ENCODE results near the gene GSTO2. TPM values are rescaled to one million over a fixed set of nuclear protein-coding genes. Genes with fewer than 3 reads are reported as not detected.

Gene GSTO2
- total and polyA plus RNA-seq, 2 of the 4 experiments (the other 2 are of a cell fraction), result 1.4 to 2.3 TPM

- Histone ChIP-seq H2BK15ac (ENCODE audit: low read depth, low read length) (peak overlapping the region; percentile 95), H2BK5ac (ENCODE audit: low read depth, low read length, poor library complexity, severe bottlenecking) (peak overlapping the region; percentile 95), H2AK9ac (replicated peaks; ENCODE audit: low read depth, low read length, poor library complexity) (no peak overlapping the region), H4K8ac (ENCODE audit: low read depth in 2 of 2, low read length in 2 of 2) (peak overlapping the region; percentile 62 to 83), H3K27me3 (ENCODE audit: control insufficient read depth, insufficient read depth, low read length) (no peaks in the 10 kb centered on the region), H2AFZ (replicated peaks; ENCODE audit: low read length, poor library complexity) (peak overlapping the region; percentile 19), H3K4ac (ENCODE audit: low read depth, low read length) (peak overlapping the region; percentile 91), H3K23ac (ENCODE audit: low read depth, low read length) (peak overlapping the region; percentile 46; the same call in 1 of the 2 replicates), H3K18ac (ENCODE audit: low read depth, low read length) (peak overlapping the region; percentile 79), H2BK20ac (ENCODE audit: low read depth, low read length) (peak overlapping the region; percentile 58), H2BK120ac (ENCODE audit: low read depth, low read length) (peak overlapping the region; percentile 95), H3K4me3 (ENCODE audit: insufficient read depth, low read depth, low read length) (no peak overlapping the region), H3K4me2 (ENCODE audit: low read depth, low read length) (peak overlapping the region; percentile 29; the same call in 1 of the 2 replicates), H3K9me1 (ENCODE audit: insufficient read depth, low read length) (0 out of 2 replicates have a peak, but pooled peaks cover 25% of the 10 kb centered on the region), H3K9me3 (ENCODE audit: control insufficient read depth, insufficient read depth, low read length) (no peaks in the 10 kb centered on the region), H3K36me3 (ENCODE audit: control insufficient read depth, insufficient read depth, low read length) (no peaks in the 10 kb centered on the region), H3K79me1 (ENCODE audit: low read depth in 1 of 2, low read length in 2 of 2) (peaks cover 0 to 19% of the 10 kb centered on the region in 2 experiments; a peak in 2 of 4 replicates), H3K4me1 (ENCODE audit: control insufficient read depth, insufficient read depth, low read length) (peaks cover 30% of the 10 kb centered on the region), H3K27ac (ENCODE audit: insufficient read depth, low read length) (peak overlapping the region; percentile 81), H3K56ac (ENCODE audit: extremely low read depth, insufficient read depth, low read length) (0 out of 2 replicates have a peak overlapping the region, but pooled peaks have one; percentile 27), H3K14ac (replicated peaks; ENCODE audit: low read depth, low read length) (peak overlapping the region; percentile 78; the same call in 1 of the 2 replicates), H3K9ac (ENCODE audit: low read depth, low read length) (0 out of 2 replicates have a peak overlapping the region, but pooled peaks have one; percentile 12), H4K20me1 (ENCODE audit: insufficient read depth, low read length) (peaks cover 9% of the 10 kb centered on the region), H4K91ac (ENCODE audit: insufficient read depth, low read depth, low read length) (peak overlapping the region; percentile 71), H2AK5ac (ENCODE audit: low read depth, low read length) (peak overlapping the region; percentile 91), H4K5ac (ENCODE audit: low read depth, low read length) (peak overlapping the region; percentile 65)
- intact Hi-C loops (cut with micrococcal nuclease) (no loop called here), dilution Hi-C loops (cut with HindIII; ENCODE audit: low sequenced_read_pairs, unreplicated experiment) (no loop called here), in situ Hi-C loops (cut with MboI; ENCODE audit: low sequenced_read_pairs) (no loop called here)
- peak; percentile 89 for DNase-seq
- BruUV-seq (replicated peaks), result no TSS peak
- WGBS, 2 experiments (ENCODE audit: extremely low coverage in 2 of 2, insufficient read length in 1 of 2), result 10% methylated on average over 2 of the region's 17 CpGs; no CpG with 5 or more reads in 1 of the 2 experiments
- ATAC-seq (ENCODE audit: low read depth), result no peak
- POLR2A ChIA-PET (ENCODE audit: unreplicated experiment), result no interaction called here
- CTCF ChIA-PET, result interaction anchor here (0.6 to 3.0 kb wide), 7 partner anchors 8 to 214 kb away, joined by 3 to 14 read pairs (median 3); no protein-coding TSS in a partner anchor
- TF ChIP-seq, protein P1, sequence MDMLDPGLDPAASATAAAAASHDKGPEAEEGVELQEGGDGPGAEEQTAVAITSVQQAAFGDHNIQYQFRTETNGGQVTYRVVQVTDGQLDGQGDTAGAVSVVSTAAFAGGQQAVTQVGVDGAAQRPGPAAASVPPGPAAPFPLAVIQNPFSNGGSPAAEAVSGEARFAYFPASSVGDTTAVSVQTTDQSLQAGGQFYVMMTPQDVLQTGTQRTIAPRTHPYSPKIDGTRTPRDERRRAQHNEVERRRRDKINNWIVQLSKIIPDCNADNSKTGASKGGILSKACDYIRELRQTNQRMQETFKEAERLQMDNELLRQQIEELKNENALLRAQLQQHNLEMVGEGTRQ (IDR thresholded peaks at IDR 0.05; ENCODE audit: low read depth, low read length), result no peak
- TF ChIP-seq CHD1 (IDR thresholded peaks at IDR 0.05; ENCODE audit: low read depth, low read length) (no peak), RFX5 (IDR thresholded peaks at IDR 0.05; ENCODE audit: low read depth, low read length) (no peak), POLR2A (IDR thresholded peaks at IDR 0.05; ENCODE audit: low read depth, low read length) (peak; percentile 5; the same call in 1 of the 2 replicates), NFE2L2 (IDR thresholded peaks at IDR 0.05; ENCODE audit: low read depth, low read length) (no peak), CEBPB (IDR thresholded peaks at IDR 0.05; ENCODE audit: low read depth, low read length) (no peak), MAZ (IDR thresholded peaks at IDR 0.05; ENCODE audit: borderline replicate concordance, low read depth, low read length) (no peak), MXI1 (IDR thresholded peaks at IDR 0.05; ENCODE audit: borderline replicate concordance, low read depth, low read length) (no peak), RAD21 (IDR thresholded peaks at IDR 0.05; ENCODE audit: low read length) (0 out of 2 replicates have a peak, but pooled peaks have one; percentile 18), FOS (IDR thresholded peaks at IDR 0.05; ENCODE audit: low read depth, low read length) (no peak), RCOR1 (IDR thresholded peaks at IDR 0.05; ENCODE audit: insufficient replicate concordance, low read length) (no peak), SMC3 (IDR thresholded peaks at IDR 0.05; ENCODE audit: low read depth, low read length) (peak; percentile 10; the same call in 1 of the 2 replicates), MAFK (IDR thresholded peaks at IDR 0.05; ENCODE audit: low read depth, low read length) (no peak)
- TF ChIP-seq, protein P2, sequence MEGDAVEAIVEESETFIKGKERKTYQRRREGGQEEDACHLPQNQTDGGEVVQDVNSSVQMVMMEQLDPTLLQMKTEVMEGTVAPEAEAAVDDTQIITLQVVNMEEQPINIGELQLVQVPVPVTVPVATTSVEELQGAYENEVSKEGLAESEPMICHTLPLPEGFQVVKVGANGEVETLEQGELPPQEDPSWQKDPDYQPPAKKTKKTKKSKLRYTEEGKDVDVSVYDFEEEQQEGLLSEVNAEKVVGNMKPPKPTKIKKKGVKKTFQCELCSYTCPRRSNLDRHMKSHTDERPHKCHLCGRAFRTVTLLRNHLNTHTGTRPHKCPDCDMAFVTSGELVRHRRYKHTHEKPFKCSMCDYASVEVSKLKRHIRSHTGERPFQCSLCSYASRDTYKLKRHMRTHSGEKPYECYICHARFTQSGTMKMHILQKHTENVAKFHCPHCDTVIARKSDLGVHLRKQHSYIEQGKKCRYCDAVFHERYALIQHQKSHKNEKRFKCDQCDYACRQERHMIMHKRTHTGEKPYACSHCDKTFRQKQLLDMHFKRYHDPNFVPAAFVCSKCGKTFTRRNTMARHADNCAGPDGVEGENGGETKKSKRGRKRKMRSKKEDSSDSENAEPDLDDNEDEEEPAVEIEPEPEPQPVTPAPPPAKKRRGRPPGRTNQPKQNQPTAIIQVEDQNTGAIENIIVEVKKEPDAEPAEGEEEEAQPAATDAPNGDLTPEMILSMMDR (conservative IDR thresholded peaks at IDR 0.05; ENCODE audit: low read depth, low read length), result peak; percentile 63
These were observed 29.0 kb downstream of the GSTO2 start for GRCh38 chr10:104297697-104298660.

All from IMR-90 (cell line).